SW480 (cell line): ENCODE measurements around the gene HIVEP3.

Source experiments
- DNase-seq: peaks from one replicate; pipeline ENCODE4 v3.0.0-alpha.2; 2016; ENCODE audit warnings: low spot score

Gene HIVEP3

GRCh38 chr1:41530411-41530810, 388.3 kb downstream of the HIVEP3 start:
- no peak for DNase-seq

GRCh38 chr1:41529621-41530395, 388.9 kb downstream of the HIVEP3 start:
- DNase-seq, result no peak

- DNase-seq, result no peak
These were observed 389.8 kb downstream of the HIVEP3 start for GRCh38 chr1:41528726-41529605.

- no peak for DNase-seq
These were observed 390.6 kb downstream of the HIVEP3 start for GRCh38 chr1:41528106-41528505.

GRCh38 chr1:41526956-41527561, 391.7 kb downstream of the HIVEP3 start:
- DNase-seq, result no peak

GRCh38 chr1:41525891-41526587, 392.7 kb downstream of the HIVEP3 start:
- no peak for DNase-seq

- DNase-seq, result no peak
These were observed 393.7 kb downstream of the HIVEP3 start for GRCh38 chr1:41524676-41525675.

GRCh38 chr1:41523949-41524675, 394.6 kb downstream of the HIVEP3 start:
- DNase-seq, result no peak

GRCh38 chr1:41523071-41523470, 395.7 kb downstream of the HIVEP3 start:
- no peak for DNase-seq

- no peak for DNase-seq
These were observed 397.0 kb downstream of the HIVEP3 start for GRCh38 chr1:41521766-41522165.

GRCh38 chr1:41520951-41521752, 397.6 kb downstream of the HIVEP3 start:
- no peak for DNase-seq

- DNase-seq, result no peak
These were observed 399.1 kb downstream of the HIVEP3 start for GRCh38 chr1:41519667-41520066.

GRCh38 chr1:41518471-41518870, 400.3 kb downstream of the HIVEP3 start:
- DNase-seq, result no peak

- no peak for DNase-seq
These were observed 401.7 kb downstream of the HIVEP3 start for GRCh38 chr1:41517062-41517438.

- peak; percentile 66 for DNase-seq
These were observed 402.3 kb downstream of the HIVEP3 start for GRCh38 chr1:41516168-41517061.

GRCh38 chr1:41515778-41516167, 402.9 kb downstream of the HIVEP3 start:
- no peak for DNase-seq

GRCh38 chr1:41515131-41515678, 403.5 kb downstream of the HIVEP3 start:
- DNase-seq, result peak; percentile 88

GRCh38 chr1:41514381-41514780, 404.3 kb downstream of the HIVEP3 start:
- peak; percentile 85 for DNase-seq
